B cell (primary cell): ENCODE results near the gene FZD1. TPM values are rescaled to one million over a fixed set of nuclear protein-coding genes. Genes with fewer than 3 reads are reported as not detected.

Experiments used
- ATAC-seq: fragments of 200-7000 bp; cut with Tn5 transposase; one replicate; pipeline ENCODE4 v1.10.0; 2021; ENCODE audit warnings: low read depth, mild to moderate bottlenecking, moderate number of reproducible peaks, moderate library complexity
- CTCF ChIA-PET: fragments of 350-600 bp; sonication (Branson Sonifier 250); formaldehyde crosslinking; loops from one replicate; lab custom pipeline; 2021; ENCODE audit warnings: antibody characterized with exemption, inconsistent platforms; lab: Charles Lee
- POLR2A ChIA-PET: fragments of 350-600 bp; sonication (Branson Sonifier 250); formaldehyde crosslinking; loops from one replicate; lab custom pipeline; 2021; ENCODE audit warnings: antibody characterized with exemption; lab: Charles Lee
- DNase-seq: peaks from one replicate; pipeline ENCODE4 v3.0.0; 2013
- H2AFZ ChIP-seq: 2 replicates; pipeline ENCODE4 v1.6.1; 2012; ENCODE audit warnings: mild to moderate bottlenecking, low read depth, low read length; ENCODE audit not compliant: insufficient read depth, poor library complexity, severe bottlenecking
- H3K27ac ChIP-seq, 2 donors: 1 replicate in 1 of 2; 2 replicates in 1 of 2; pipeline ENCODE4 v1.5.1; 2012 to 2013; ENCODE audit warnings: low read length in 2 of 2, mild to moderate bottlenecking in 2 of 2, moderate library complexity in 1 of 2
- H3K27me3 ChIP-seq, 4 experiments: fragments of 200-600 bp in 1 of 4; sonication (generic) in 1 of 4; replicated peaks in 1 of 4; 1 replicate in 2 of 4; 2 replicates in 2 of 4; pipeline versions ENCODE4 v1.6.1 to v1.7.0; 2013 to 2016; ENCODE audit warnings: low read length in 3 of 4, mild to moderate bottlenecking in 2 of 4, mixed read lengths in 1 of 4, moderate library complexity in 1 of 4; ENCODE audit not compliant: insufficient read depth in 4 of 4, control insufficient read depth in 3 of 4; ENCODE audit errors: control extremely low read depth in 1 of 4
- H3K36me3 ChIP-seq, 2 experiments: replicated peaks in 1 of 2; 1 replicate in 1 of 2; 2 replicates in 1 of 2; pipeline versions ENCODE4 v1.6.1 to v1.7.1; 2013; ENCODE audit warnings: low read length in 1 of 2; ENCODE audit not compliant: insufficient read depth in 2 of 2, control insufficient read depth in 1 of 2; ENCODE audit errors: control extremely low read depth in 1 of 2, extremely low read depth in 1 of 2
- H3K4me1 ChIP-seq, 2 donors: fragments of 200-600 bp in 1 of 2; sonication (generic) in 1 of 2; 1 replicate in 1 of 2; 2 replicates in 1 of 2; pipeline versions ENCODE4 v1.5.1 to v1.6.1; 2013 to 2017; ENCODE audit warnings: low read length in 2 of 2; ENCODE audit not compliant: control insufficient read depth in 2 of 2, insufficient read depth in 2 of 2
- H3K4me2 ChIP-seq: replicated peaks from 2 replicates; pipeline ENCODE3; 2012; ENCODE audit warnings: mild to moderate bottlenecking, low read depth, low read length; ENCODE audit not compliant: poor library complexity, severe bottlenecking
- H3K4me3 ChIP-seq, 5 experiments: fragments of 200-600 bp in 1 of 5; sonication (generic) in 1 of 5; 1 replicate in 3 of 5; 2 replicates in 2 of 5; pipeline versions ENCODE4 v1.5.1 to v1.7.0; 2011 to 2016; ENCODE audit warnings: low read length in 4 of 5, mild to moderate bottlenecking in 4 of 5, low read depth in 2 of 5, control low read depth in 1 of 5, moderate library complexity in 1 of 5; ENCODE audit not compliant: insufficient read depth in 1 of 5; ENCODE audit errors: control extremely low read depth in 1 of 5, extremely low read depth in 1 of 5
- H3K79me2 ChIP-seq: fragments of 200-600 bp; sonication (generic); one replicate; pipeline ENCODE4 v1.6.0; 2016; ENCODE audit warnings: low read length; ENCODE audit not compliant: control insufficient read depth, insufficient read depth
- H3K9ac ChIP-seq: fragments of 200-600 bp; sonication (generic); 2 replicates; pipeline ENCODE4 v1.6.1; 2017; ENCODE audit warnings: mild to moderate bottlenecking, low read length, moderate library complexity
- H3K9me3 ChIP-seq, 3 donors: one replicate each; pipeline versions ENCODE4 v1.6.1 to v1.7.1; 2013; ENCODE audit warnings: low read length in 2 of 3; ENCODE audit not compliant: control insufficient read depth in 2 of 3, insufficient read depth in 1 of 3; ENCODE audit errors: control extremely low read depth in 1 of 3
- H4K20me1 ChIP-seq: 2 replicates; pipeline ENCODE4 v1.6.0; 2012; ENCODE audit warnings: mild to moderate bottlenecking, low read length; ENCODE audit not compliant: insufficient read depth, control insufficient read depth, poor library complexity, severe bottlenecking
- H3K27ac Mint-ChIP-seq: one replicate; pipeline ENCODE4 v1.8.0; 2021; ENCODE audit warnings: mixed read lengths
- H3K27me3 Mint-ChIP-seq: one replicate; pipeline ENCODE4 v1.8.0; 2021; ENCODE audit warnings: mixed read lengths
- H3K4me1 Mint-ChIP-seq: one replicate; pipeline ENCODE4 v1.8.0; 2021; ENCODE audit warnings: mixed read lengths
- H3K4me3 Mint-ChIP-seq: one replicate; pipeline ENCODE4 v1.8.0; 2021; ENCODE audit warnings: mixed read lengths
- H3K9me3 Mint-ChIP-seq: one replicate; pipeline ENCODE4 v1.8.0; 2022; ENCODE audit warnings: mixed read lengths; ENCODE audit not compliant: insufficient read depth
- CTCF ChIP-seq: fragments of 200-600 bp; IDR thresholded peaks from one replicate; pipeline ENCODE4 v1.8.0; 2022; ENCODE audit warnings: antibody characterized with exemption, mild to moderate bottlenecking
- EZH2 ChIP-seq: IDR thresholded peaks from 2 replicates; pipeline ENCODE4 v1.6.1; 2012; ENCODE audit warnings: borderline replicate concordance, low read depth, mild to moderate bottlenecking, moderate library complexity, low read length; ENCODE audit not compliant: insufficient read depth, poor library complexity, severe bottlenecking
- WGBS: methylation state at CpG from one replicate; pipeline ENCODE4 v1.1.5; 2013; ENCODE audit warnings: missing lambda C conversion rate; ENCODE audit not compliant: insufficient coverage; 5-methylcytosine and 5-hydroxymethylcytosine counted together
- intact Hi-C: fragments of 100-400 bp; cut with micrococcal nuclease; formaldehyde crosslinking; loops from one replicate; pipeline ENCODE4 v1.10.0; 2022
- polyA plus RNA-seq: library from polyadenylated mRNA; depleted of rRNA; stranded (reverse); fragments of >200 nt; gene quantifications from 2 replicates; pipeline ENCODE4 v1.2.3, GENCODE V29; 2012
- total RNA-seq, 2 donors: library from RNA; stranded (reverse); fragments of 120-200 nt in 1 of 2; gene quantifications; 1 replicate in 1 of 2; 2 replicates in 1 of 2; pipeline versions ENCODE4 v1.2.3 to v1.2.4, GENCODE V29; 2013 to 2022

Gene FZD1
- total and polyA plus RNA-seq, 2 donors (not counting 1 experiment from before 2014, with no cell fraction given): 0.15 to 0.49 TPM

GRCh38 chr7:91316426-91316825, 52.2 kb downstream of the FZD1 start:
- ATAC-seq: no peak
- 64% methylated on average over 1 of the region's 1 CpG for WGBS

GRCh38 chr7:91319351-91319750, 55.1 kb downstream of the FZD1 start:
- Histone ChIP-seq H3K27ac (no peak overlapping the region), H4K20me1 (no peaks in the 10 kb centered on the region), H3K4me3 (no peak overlapping the region), H2AFZ (no peak overlapping the region), H3K4me1 (no peaks in the 10 kb centered on the region), H3K79me2 (no peaks in the 10 kb centered on the region), H3K9ac (no peak overlapping the region), H3K27me3 (no peaks in the 10 kb centered on the region), H3K9me3 (no peaks in the 10 kb centered on the region), H3K4me2 (no peak overlapping the region), H3K36me3 (no peaks in the 10 kb centered on the region)
- intact Hi-C loops: no loop called here
- no peak for DNase-seq
- ATAC-seq: no peak
- Mint-ChIP-seq H3K27ac (no peak overlapping the region), H3K4me1 (no peaks in the 10 kb centered on the region), H3K9me3 (no peaks in the 10 kb centered on the region), H3K4me3 (no peak overlapping the region), H3K27me3 (peaks cover 18% of the 10 kb centered on the region)
- no CpG with 5 or more reads among the region's 4 CpGs for WGBS
- ChIA-PET POLR2A (no interaction called here), CTCF (no interaction called here)
- TF ChIP-seq EZH2 (no peak), CTCF (no peak)

More at GRCh38 chr7:91316426-91316825, 52.2 kb downstream of the FZD1 start:
- Mint-ChIP-seq H3K27me3 (peaks cover 18% of the 10 kb centered on the region), H3K4me1 (no peaks in the 10 kb centered on the region), H3K4me3 (no peak overlapping the region), H3K27ac (no peak overlapping the region), H3K9me3 (no peaks in the 10 kb centered on the region)
- H3K27ac ChIP-seq: no peak overlapping the region
- intact Hi-C loops: no loop called here
- CTCF ChIA-PET: no interaction called here
- no peak overlapping the region for H3K4me2 ChIP-seq
- no peaks in the 10 kb centered on the region for H3K36me3 ChIP-seq
- H2AFZ ChIP-seq: no peak overlapping the region
- POLR2A ChIA-PET: no interaction called here
- H4K20me1 ChIP-seq: no peaks in the 10 kb centered on the region
- H3K4me1 ChIP-seq: no peaks in the 10 kb centered on the region
- no peak for TF ChIP-seq CTCF
- TF ChIP-seq EZH2: no peak
- DNase-seq: no peak
- H3K79me2 ChIP-seq: no peaks in the 10 kb centered on the region
- no peaks in the 10 kb centered on the region for H3K27me3 ChIP-seq
- no peaks in the 10 kb centered on the region for H3K9me3 ChIP-seq
- H3K9ac ChIP-seq: no peak overlapping the region
- H3K4me3 ChIP-seq: no peak overlapping the region
